ENCODE results near the gene MBTD1.

GRCh38 chr17:51191895-51192294 is 68.0 kb downstream of the MBTD1 start:
- TF ChIP-seq CTCF (IDR thresholded peaks at IDR 0.05) (no peak), POLR2A (IDR thresholded peaks at IDR 0.05) (no peak), POLR2AphosphoS5 (IDR thresholded peaks at IDR 0.05) (no peak)

Data from upper lobe of left lung (tissue), 4 donors.